NCI-H1417 (cell line): ENCODE measurements around the gene VOPP1.
"Not testable (repeated sequence)": the region's sequence is repeated elsewhere in the genome, so short reads cannot be mapped to it uniquely, and the experiment has no call there.

Experiments
- DNase-seq, 3 experiments: peaks; one replicate each; lab custom pipeline; 2025; lab: John Stamatoyannopoulos, UW

Gene VOPP1

GRCh38 chr7:55572378-55573233 lies at the start of gene VOPP1:
VOPP1 (minus strand) TSS chr7:55572502; CDS start chr7:55572324, 178 bp downstream.
- peak; percentile 81 to 90 (median 87) for DNase-seq

GRCh38 chr7:55618913-55619312 lies 46.6 kb upstream of the VOPP1 start:
- DNase-seq: no peak

GRCh38 chr7:55614365-55615064 lies 42.2 kb upstream of the VOPP1 start:
- not testable (repeated sequence) for DNase-seq

GRCh38 chr7:55609726-55610125 lies 37.4 kb upstream of the VOPP1 start:
- DNase-seq: not testable (repeated sequence)

- not testable (repeated sequence) for DNase-seq
These were observed 33.4 kb upstream of the VOPP1 start for GRCh38 chr7:55605661-55606060.

GRCh38 chr7:55597944-55598499 lies 25.7 kb upstream of the VOPP1 start:
- DNase-seq: peak in 2 of 3 experiments; percentile 12 to 35

GRCh38 chr7:55597214-55597739 lies 25.0 kb upstream of the VOPP1 start:
- DNase-seq: peak in 1 of 3 experiments; percentile 43

- no peak for DNase-seq
These were observed 23.2 kb upstream of the VOPP1 start for GRCh38 chr7:55595511-55595910.

GRCh38 chr7:55594870-55595269 lies 22.6 kb upstream of the VOPP1 start:
- no peak for DNase-seq

- no peak for DNase-seq
These were observed 22.1 kb upstream of the VOPP1 start for GRCh38 chr7:55594414-55594813.

GRCh38 chr7:55593515-55594318 lies 21.4 kb upstream of the VOPP1 start:
- DNase-seq: peak; percentile 64 to 74 (median 70)

- no peak for DNase-seq
These were observed 20.8 kb upstream of the VOPP1 start for GRCh38 chr7:55593172-55593514.

- DNase-seq: no peak
These were observed 20.2 kb upstream of the VOPP1 start for GRCh38 chr7:55592492-55592891.

- no peak for DNase-seq
These were observed 19.1 kb upstream of the VOPP1 start for GRCh38 chr7:55591282-55591931.

GRCh38 chr7:55590517-55591281 lies 18.4 kb upstream of the VOPP1 start:
- DNase-seq: no peak

- no peak for DNase-seq
These were observed 17.6 kb upstream of the VOPP1 start for GRCh38 chr7:55589905-55590304.

GRCh38 chr7:55588976-55589604 lies 16.8 kb upstream of the VOPP1 start:
- no peak for DNase-seq

GRCh38 chr7:55588379-55588699 lies 16.0 kb upstream of the VOPP1 start:
- no peak for DNase-seq

GRCh38 chr7:55587687-55588378 lies 15.5 kb upstream of the VOPP1 start:
- no peak for DNase-seq

- not testable (repeated sequence) for DNase-seq
These were observed 10.4 kb upstream of the VOPP1 start for GRCh38 chr7:55582656-55583055.
